GM19328 (cell line): Measurements from ENCODE around the gene SORBS1.

Source experiments
- ATAC-seq: cut with Tn5 transposase; IDR thresholded peaks from one replicate; pipeline ENCODE4 v1.9.1; 2021; ENCODE audit warnings: mild to moderate bottlenecking, moderate library complexity; ENCODE audit not compliant: unreplicated experiment

The SORBS1 gene

DNA sequence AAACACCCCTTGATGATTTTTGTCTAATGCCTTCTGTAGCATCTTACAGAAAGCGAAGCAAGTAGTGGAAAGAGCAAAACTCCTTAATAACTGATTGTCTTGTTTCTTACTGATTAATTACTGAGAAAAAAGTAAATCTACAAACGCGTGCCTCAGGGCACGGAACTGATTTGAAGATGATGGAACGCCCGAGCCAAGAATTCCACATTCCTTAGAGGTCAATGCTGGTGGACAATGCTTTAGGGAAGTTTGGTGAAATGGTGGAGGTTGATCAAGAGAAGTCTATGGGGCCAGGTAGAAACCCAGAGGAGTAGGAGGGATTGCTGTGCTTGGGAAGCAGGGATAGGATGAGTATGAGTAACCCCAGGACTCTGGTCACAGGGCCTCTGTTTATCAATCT is 5.0 kb upstream of the SORBS1 start:
- no peak for ATAC-seq

GRCh38 chr10:95565336-95565735 is 4.2 kb upstream of the SORBS1 start:
- ATAC-seq: no peak

DNA sequence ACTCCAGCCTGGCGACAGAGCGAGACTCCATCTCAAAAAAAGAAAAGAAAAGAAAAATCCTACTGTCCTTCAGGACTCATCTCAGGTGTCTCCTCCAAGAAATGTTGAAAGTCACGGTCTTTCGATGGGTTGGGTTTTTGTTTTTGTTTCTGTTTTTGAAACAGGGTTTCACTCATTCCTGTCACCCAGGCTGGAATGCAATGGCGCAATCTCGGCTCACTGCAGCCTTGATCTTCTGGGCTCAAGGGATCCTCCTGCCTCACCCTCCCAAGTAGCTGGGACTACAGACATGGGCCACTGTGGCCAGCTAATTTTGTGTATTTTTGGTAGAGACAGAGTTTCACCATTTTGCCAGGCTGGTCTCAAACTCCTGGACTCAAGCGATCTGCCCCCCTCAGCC is 3.1 kb upstream of the SORBS1 start:
- ATAC-seq: no peak

DNA sequence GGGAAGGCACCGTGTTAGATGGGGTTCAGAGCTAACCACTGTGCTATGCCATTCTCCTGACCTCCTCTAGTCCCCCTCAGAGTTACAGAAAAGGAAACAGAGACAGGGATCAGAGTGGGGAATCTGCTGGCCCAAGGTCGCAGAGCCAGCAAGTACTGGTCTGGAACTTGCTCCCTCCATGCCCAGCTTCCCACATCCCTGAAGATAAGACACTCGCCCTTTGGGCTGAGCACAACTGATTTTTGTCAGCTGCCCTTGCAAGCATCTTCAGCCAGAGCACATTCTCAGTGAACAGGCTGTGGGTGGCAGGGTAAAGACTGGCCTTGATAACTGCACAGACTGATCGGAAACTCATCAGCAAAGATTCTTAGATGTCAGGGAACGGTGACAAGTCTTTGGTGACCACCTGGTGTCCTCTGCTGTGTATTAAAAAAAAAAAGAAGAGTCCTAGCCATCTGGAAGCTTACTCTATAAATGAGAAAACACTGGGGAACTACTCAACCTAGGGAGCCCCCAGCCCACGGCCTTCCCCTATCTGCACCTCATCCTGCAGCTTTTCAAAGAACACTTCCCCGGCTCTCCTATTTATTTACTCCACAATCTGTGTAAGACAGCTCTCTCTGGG is 1.3 kb upstream of the SORBS1 start:
- ATAC-seq: no peak

GRCh38 chr10:95561864-95562177 is 650 bp upstream of the SORBS1 start:
- ATAC-seq: no peak

GRCh38 chr10:95560278-95561176 is 644 bp downstream of the SORBS1 start:
- ATAC-seq: no peak

DNA sequence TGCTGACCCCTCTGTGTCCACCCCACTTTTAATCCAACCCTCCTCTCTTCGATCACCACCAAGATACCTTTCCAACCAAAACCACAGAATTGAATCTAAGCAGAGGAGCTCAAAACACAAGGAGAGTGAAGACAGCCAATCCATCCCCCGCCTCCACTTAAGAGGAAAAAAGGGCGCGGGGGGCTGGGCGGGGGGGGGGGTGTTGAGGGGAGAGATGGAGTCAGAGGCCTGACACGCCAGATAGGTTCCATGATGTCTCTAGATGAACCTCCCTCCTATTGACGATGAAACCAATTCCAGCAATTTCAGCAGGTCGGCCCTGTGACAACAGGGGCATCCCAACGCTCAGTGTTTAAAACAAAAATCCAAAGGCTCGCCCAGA is 1.3 kb downstream of the SORBS1 start:
- no peak for ATAC-seq

DNA sequence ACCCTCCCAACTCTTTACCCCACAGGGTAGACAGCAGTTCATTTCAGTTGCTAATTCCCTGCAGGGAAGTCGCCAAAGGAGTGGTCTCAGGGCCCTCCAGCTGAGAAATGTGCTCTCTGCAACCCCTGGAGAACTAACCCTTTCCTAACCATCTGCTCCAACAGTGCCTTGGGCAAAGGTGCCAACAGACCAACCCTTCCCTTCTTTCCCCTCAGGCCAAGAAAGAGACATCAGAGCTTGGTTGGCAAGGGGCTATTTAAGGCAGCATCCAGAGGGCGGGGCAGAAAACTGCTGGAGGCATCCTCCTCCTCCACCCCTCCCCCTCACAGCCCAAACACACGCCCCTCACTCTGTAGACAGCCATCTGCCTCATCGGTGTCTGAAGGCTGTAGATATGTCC is 1.7 kb downstream of the SORBS1 start:
- no peak for ATAC-seq

GRCh38 chr10:95558593-95559320 is 2.4 kb downstream of the SORBS1 start:
- ATAC-seq: no peak

GRCh38 chr10:95556994-95557767 is 4.0 kb downstream of the SORBS1 start:
- ATAC-seq: no peak

GRCh38 chr10:95553674-95554073 is 7.5 kb downstream of the SORBS1 start:
- ATAC-seq: no peak

GRCh38 chr10:95552679-95553342 is 8.4 kb downstream of the SORBS1 start:
- no peak for ATAC-seq

DNA sequence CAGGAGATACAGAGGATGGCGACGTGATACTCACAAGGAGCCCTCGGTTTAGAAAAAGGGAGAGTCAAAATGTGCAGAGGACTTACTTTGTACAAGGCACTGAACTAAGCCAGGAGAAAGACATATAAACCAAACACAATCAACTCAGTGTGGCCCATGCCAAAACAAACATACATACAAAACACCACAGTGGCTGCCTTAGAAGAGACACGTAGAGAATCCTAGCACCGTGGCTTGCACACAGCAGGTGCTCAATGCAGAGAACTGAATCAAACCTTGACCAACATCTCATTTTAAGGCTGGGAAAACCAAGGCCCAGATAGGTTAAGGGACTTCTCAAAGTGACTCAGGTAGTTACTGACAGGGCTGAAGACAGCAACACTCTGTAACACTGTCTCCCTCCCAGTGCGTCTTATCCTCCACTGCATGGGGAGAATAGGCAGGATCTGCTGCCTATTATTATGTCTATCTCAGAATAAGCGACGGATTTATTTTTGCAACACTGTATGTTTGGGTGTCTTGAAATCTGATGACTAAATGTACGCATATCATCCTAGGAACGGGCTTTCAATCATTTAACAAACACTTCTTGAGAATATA is 11.0 kb downstream of the SORBS1 start:
- no peak for ATAC-seq

GRCh38 chr10:95547791-95548435 is 13.3 kb downstream of the SORBS1 start:
- no peak for ATAC-seq

DNA sequence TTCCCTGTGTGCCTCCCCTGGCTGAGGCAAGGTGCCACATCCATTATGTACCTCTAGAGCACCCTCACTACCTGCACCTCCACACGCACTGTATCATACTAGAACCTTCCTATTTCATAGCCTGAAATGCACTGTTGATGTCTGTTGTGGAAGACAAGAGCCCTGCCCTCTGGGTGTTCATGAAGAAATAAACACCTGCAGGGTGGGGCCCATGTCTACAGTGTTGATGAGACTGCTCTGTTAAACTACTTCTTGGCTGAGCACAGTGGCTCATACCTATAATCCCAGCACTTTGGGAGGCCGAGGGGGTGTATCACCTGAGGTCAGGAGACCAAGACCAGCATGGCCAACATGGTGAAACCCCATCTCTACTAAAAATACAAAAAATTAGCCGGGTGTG is 14.0 kb downstream of the SORBS1 start:
- no peak for ATAC-seq

DNA sequence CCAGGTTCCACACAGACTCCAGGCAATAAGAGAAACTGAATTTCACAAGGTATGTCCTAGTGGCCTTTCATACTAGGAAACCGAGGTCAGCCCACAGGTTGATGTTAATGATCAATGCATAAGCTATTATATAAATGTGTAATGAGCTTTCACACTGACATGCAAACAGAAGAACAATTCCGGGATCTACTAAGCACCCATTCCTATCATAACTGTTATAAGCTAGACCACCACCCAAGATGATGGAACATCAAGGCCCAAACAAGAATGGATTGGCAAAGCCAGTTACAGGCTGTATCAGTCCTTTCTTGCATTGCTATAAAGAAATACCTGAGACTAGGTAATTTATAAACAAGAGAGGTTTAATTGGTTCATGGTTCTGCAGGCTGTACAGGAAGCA is 15.2 kb downstream of the SORBS1 start:
- no peak for ATAC-seq

- no peak for ATAC-seq
These were observed 16.2 kb downstream of the SORBS1 start for GRCh38 chr10:95544783-95545500.

DNA sequence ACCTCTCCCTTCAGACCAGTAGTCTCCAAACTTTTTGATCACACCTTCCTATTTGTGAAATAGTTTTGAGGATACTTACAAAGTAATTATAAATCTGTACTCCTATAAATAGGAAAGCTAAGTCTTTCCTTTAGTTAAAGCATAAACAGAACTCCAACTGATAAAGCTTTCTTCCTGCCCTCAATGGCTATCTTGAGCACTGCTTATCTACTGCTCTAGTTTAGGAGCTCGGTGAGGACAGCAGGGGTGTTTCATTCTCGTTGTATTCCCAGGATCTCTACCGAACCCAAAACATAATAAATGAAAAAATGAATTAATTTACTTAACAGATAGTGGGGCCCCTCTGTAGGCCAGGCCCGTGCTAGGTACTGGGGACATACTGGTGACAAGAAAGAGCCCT is 17.7 kb downstream of the SORBS1 start:
- no peak for ATAC-seq

DNA sequence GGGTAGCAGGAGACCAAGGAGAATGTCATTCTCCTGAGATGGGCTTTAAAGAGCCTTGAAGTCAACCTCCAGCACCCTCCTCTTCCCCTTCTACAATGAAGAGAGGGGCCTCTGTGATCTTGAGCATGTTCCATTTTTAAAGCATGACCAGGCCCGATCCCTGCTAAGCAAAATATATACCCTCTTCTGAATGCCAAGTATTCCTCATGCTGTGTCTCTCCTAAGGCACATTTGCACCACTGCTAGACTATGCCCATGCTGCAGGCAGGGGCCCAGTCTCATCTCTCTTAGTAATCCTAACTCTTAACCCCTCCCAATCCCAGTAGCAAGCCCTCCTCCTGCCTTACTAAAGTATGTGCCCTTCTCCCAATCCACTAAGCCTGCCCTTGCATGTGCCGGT is 18.4 kb downstream of the SORBS1 start:
- no peak for ATAC-seq
